ENCODE measurements around the gene PTN. TPM values are rescaled to one million over a fixed set of nuclear protein-coding genes. Genes with fewer than 3 reads are reported as not detected.

The PTN gene
- total and polyA plus RNA-seq, 9 of the 15 experiments (the other 6 are each of a cell fraction or from before 2014, with no cell fraction given): not detected

GRCh38 chr7:137289101-137289500 is 54.4 kb downstream of the PTN start:
- Histone ChIP-seq H3K9me1 (ENCODE audit: control insufficient read depth, insufficient read depth, low read length) (no peaks in the 10 kb centered on the region), H3K4me3 (no peak overlapping the region), H4K20me1 (replicated peaks; ENCODE audit: control insufficient read depth, insufficient read depth, low read length) (no peaks in the 10 kb centered on the region), H3K4me1 (replicated peaks in 1 of 2; ENCODE audit: control insufficient read depth in 2 of 2, insufficient read depth in 2 of 2, low read length in 2 of 2) (no peaks in the 10 kb centered on the region), H3K36me3 (ENCODE audit: control insufficient read depth, insufficient read depth, low read length) (no peaks in the 10 kb centered on the region), H3K4me2 (ENCODE audit: insufficient read depth, low read length) (no peak overlapping the region), H3K27ac (ENCODE audit: extremely low read depth, low read depth, low read length) (no peak overlapping the region), H3K9me3 (replicated peaks; ENCODE audit: control insufficient read depth, insufficient read depth, low read depth, low read length) (0 out of 2 replicates have a peak, but pooled peaks cover 2% of the 10 kb centered on the region), H3K9ac (ENCODE audit: insufficient read depth in 1 of 2, low read depth in 2 of 2, low read length in 2 of 2) (no peak overlapping the region), H3K79me2 (ENCODE audit: control insufficient read depth, insufficient read depth, low read length) (no peaks in the 10 kb centered on the region), H2AFZ (ENCODE audit: low read depth, low read length) (no peak overlapping the region), H3K27me3 (ENCODE audit: control insufficient read depth in 2 of 2, insufficient read depth in 2 of 2, low read length in 2 of 2) (no peaks in the 10 kb centered on the region)
- ChIA-PET POLR2A (no interaction called here), CTCF (ENCODE audit: low intra/inter-chr PET ratio) (no interaction called here)
- in situ Hi-C loops (cut with MboI) (no loop called here), intact Hi-C loops (cut with micrococcal nuclease) (no loop called here)
- no peak for FAIRE-seq
- 0% methylated on average over 4 of the region's 4 CpGs for WGBS (ENCODE audit: insufficient coverage, low coverage, missing lambda C conversion rate)
- no peak for DNase-seq (ENCODE audit: extremely low read depth in 1 of 4, low spot score in 3 of 4)
- TF ChIP-seq SNIP1 (IDR thresholded peaks at IDR 0.05; ENCODE audit: low read depth) (no peak), TCF3 (CRISPR knock-in tag; IDR thresholded peaks at IDR 0.05) (no peak), MAFF (IDR thresholded peaks at IDR 0.05; ENCODE audit: low read length) (no peak), NCOA6 (IDR thresholded peaks at IDR 0.05) (no peak)
- no TSS peak for BruUV-seq (replicated peaks)
- no peak for ATAC-seq

- TF ChIP-seq CTCF (IDR thresholded peaks at IDR 0.05 in 2 of 3, conservative IDR thresholded peaks at IDR 0.05 in 1 of 3; ENCODE audit: insufficient read depth in 2 of 3, low read depth in 1 of 3, low read length in 3 of 3) (0 out of 6 replicates have a peak, but pooled peaks of 2 of the 3 experiments have one; percentile 17 to 21), ETV1 (tag; conservative IDR thresholded peaks at IDR 0.05; ENCODE audit: low read depth) (no peak)
- H3K9ac ChIP-seq (ENCODE audit: insufficient read depth in 1 of 2, low read depth in 2 of 2, low read length in 2 of 2): no peak overlapping the region
- 0 out of 2 replicates have a peak, but pooled peaks cover 2% of the 10 kb centered on the region for H3K9me3 ChIP-seq (replicated peaks; ENCODE audit: control insufficient read depth, insufficient read depth, low read depth, low read length)
- 0% methylated on average over 3 of the region's 3 CpGs for whole genome bisulfite sequencing (ENCODE audit: insufficient coverage, low coverage, missing lambda C conversion rate)
- DNase-seq (ENCODE audit: extremely low read depth in 1 of 4, low spot score in 3 of 4) (no peak), FAIRE-seq (no peak), ATAC-seq (no peak)
- H3K9me1 ChIP-seq (ENCODE audit: control insufficient read depth, insufficient read depth, low read length): no peaks in the 10 kb centered on the region
- in situ Hi-C loops (cut with MboI): no loop called here
- H3K4me2 ChIP-seq (ENCODE audit: insufficient read depth, low read length): no peak overlapping the region
- BruUV-seq (replicated peaks): no TSS peak
- no peaks in the 10 kb centered on the region for H3K36me3 ChIP-seq (ENCODE audit: control insufficient read depth, insufficient read depth, low read length)
- no peak overlapping the region for H3K4me3 ChIP-seq
- no peak overlapping the region for H2AFZ ChIP-seq (ENCODE audit: low read depth, low read length)
- no peaks in the 10 kb centered on the region for H4K20me1 ChIP-seq (replicated peaks; ENCODE audit: control insufficient read depth, insufficient read depth, low read length)
- H3K27ac ChIP-seq (ENCODE audit: extremely low read depth, low read depth, low read length): no peak overlapping the region
- intact Hi-C loops (cut with micrococcal nuclease): no loop called here
- no peaks in the 10 kb centered on the region for H3K79me2 ChIP-seq (ENCODE audit: control insufficient read depth, insufficient read depth, low read length)
- CTCF ChIA-PET (ENCODE audit: low intra/inter-chr PET ratio): no interaction called here
- POLR2A ChIA-PET: no interaction called here
- no peaks in the 10 kb centered on the region for H3K4me1 ChIP-seq (replicated peaks in 1 of 2; ENCODE audit: control insufficient read depth in 2 of 2, insufficient read depth in 2 of 2, low read length in 2 of 2)
- no peaks in the 10 kb centered on the region for H3K27me3 ChIP-seq (ENCODE audit: control insufficient read depth in 2 of 2, insufficient read depth in 2 of 2, low read length in 2 of 2)
Observed at GRCh38 chr7:137287651-137288258, 55.8 kb downstream of the PTN start.
